HepG2 (cell line): Measurements from ENCODE around the gene GPC3. TPM values are rescaled to one million over a fixed set of nuclear protein-coding genes. Genes with fewer than 3 reads are reported as not detected.

Experiments used
- ATAC-seq: fragments of 200-7000 bp; cut with Tn5 transposase; 3 replicates; pipeline ENCODE4 v1.9.1; 2020; ENCODE audit warnings: mild to moderate bottlenecking, moderate library complexity
- BruUV-seq: library from RNA; stranded (reverse); fragments of 400-500 nt; replicated peaks from 2 replicates; lab custom pipeline; 2021; lab: Mats Ljungman, UMichigan
- CTCF ChIA-PET: fragments of 300-600 bp; formaldehyde crosslinking; extraction: SDS; loops from one replicate; lab custom pipeline; 2021; ENCODE audit warnings: low total read pairs, inconsistent platforms, low intra/inter-chr PET ratio; lab: Yijun Ruan, JAX
- POLR2A ChIA-PET: fragments of 350-600 bp; sonication (Branson Sonifier 250); formaldehyde crosslinking; loops from one replicate; lab custom pipeline; 2020; ENCODE audit warnings: antibody characterized with exemption, inconsistent platforms; lab: Yijun Ruan, JAX
- DNase-seq: peaks from one replicate; pipeline ENCODE4 v3.0.0-alpha.2; 2015; ENCODE audit warnings: low spot score
- FAIRE-seq: peaks from 3 replicates; lab custom pipeline; 2011; peaks lifted over from hg19 to GRCh38; lab: Jason Lieb, UNC
- H2AFZ ChIP-seq: one replicate; pipeline ENCODE4 v1.6.1; 2011; ENCODE audit warnings: low read length, inconsistent platforms
- H3K27ac ChIP-seq: fragments of 300-600 bp; 3 replicates; pipeline ENCODE4 v1.8.0; 2011; ENCODE audit warnings: mixed run types, mild to moderate bottlenecking, mixed read lengths, low read length, inconsistent platforms; ENCODE audit not compliant: insufficient read depth; ENCODE audit errors: extremely low read length
- H3K27me3 ChIP-seq, 2 experiments: fragments of 200-600 bp in 1 of 2; 2 replicates in 1 of 2; 3 replicates in 1 of 2; pipeline versions ENCODE4 v1.6.0 to v1.8.0; 2011; ENCODE audit warnings: low read length in 2 of 2, mild to moderate bottlenecking in 2 of 2, moderate library complexity in 2 of 2, inconsistent platforms in 1 of 2; ENCODE audit not compliant: insufficient read depth in 2 of 2, control insufficient read depth in 1 of 2
- H3K36me3 ChIP-seq, 2 experiments: fragments of 200-600 bp in 1 of 2; replicated peaks in 1 of 2; 2 replicates in 1 of 2; 3 replicates in 1 of 2; pipeline versions ENCODE4 v1.5.1 to v1.8.0; 2011; ENCODE audit warnings: low read length in 2 of 2, inconsistent platforms in 1 of 2; ENCODE audit not compliant: insufficient read depth in 2 of 2, control insufficient read depth in 1 of 2
- H3K4me1 ChIP-seq: 2 replicates; pipeline ENCODE4 v1.5.1; 2012; ENCODE audit warnings: low read length, inconsistent platforms; ENCODE audit not compliant: insufficient read depth
- H3K4me2 ChIP-seq: 2 replicates; pipeline ENCODE4 v1.6.0; 2011; ENCODE audit warnings: low read depth, low read length, inconsistent platforms
- H3K4me3 ChIP-seq, 3 experiments: fragments of 200-600 bp in 1 of 3; sonication (generic), shearing (Covaris generic) in 1 of 3; replicated peaks in 1 of 3; 2 replicates each; pipeline ENCODE4 v1.5.1; 2011 to 2016; ENCODE audit warnings: low read length in 3 of 3, inconsistent platforms in 2 of 3, low read depth in 2 of 3, mild to moderate bottlenecking in 2 of 3, control low read depth in 1 of 3, mixed read lengths in 1 of 3; ENCODE audit not compliant: insufficient read depth in 1 of 3
- H3K79me2 ChIP-seq: one replicate; pipeline ENCODE4 v1.6.1; 2011; ENCODE audit warnings: low read length, inconsistent platforms; ENCODE audit not compliant: insufficient read depth
- H3K9ac ChIP-seq: 2 replicates; pipeline ENCODE4 v1.6.0; 2011; ENCODE audit warnings: mild to moderate bottlenecking, low read depth, low read length, inconsistent platforms; ENCODE audit not compliant: insufficient read depth
- H3K9me3 ChIP-seq: 2 replicates; pipeline ENCODE4 v1.5.1; 2012; ENCODE audit warnings: mild to moderate bottlenecking, low read length
- H4K20me1 ChIP-seq: 2 replicates; pipeline ENCODE4 v1.6.0; 2011; ENCODE audit warnings: inconsistent platforms, mild to moderate bottlenecking, low read length, moderate library complexity; ENCODE audit not compliant: insufficient read depth
- ATF7 ChIP-seq, 2 experiments: fragments of 450-650 bp in 1 of 2; sonication (generic) in 1 of 2; formaldehyde crosslinking in 1 of 2; IDR thresholded peaks; 2 replicates each; pipeline versions ENCODE4 v1.4.0 to v1.6.1; 2016 to 2020; ENCODE audit warnings: antibody characterized with exemption in 1 of 2, mild to moderate bottlenecking in 1 of 2, missing genetic modification reagents in 1 of 2
- HBP1 ChIP-seq: IDR thresholded peaks from 2 replicates; pipeline ENCODE4 v1.6.1; 2016; ENCODE audit warnings: low read depth, control low read depth
- KDM3A ChIP-seq: IDR thresholded peaks from 2 replicates; pipeline ENCODE4 v1.6.1; 2018; ENCODE audit warnings: low read depth, missing compliant biosample characterization
- MIER3 ChIP-seq: IDR thresholded peaks from 2 replicates; pipeline ENCODE4 v1.6.1; 2016; ENCODE audit warnings: missing compliant biosample characterization, borderline replicate concordance
- NRL ChIP-seq: sonication (generic); formaldehyde crosslinking; IDR thresholded peaks from 2 replicates; pipeline ENCODE4 v1.5.0; 2020; ENCODE audit warnings: missing genetic modification reagents, mild to moderate bottlenecking, moderate library complexity, borderline replicate concordance
- RBM22 ChIP-seq: fragments of 200-400 bp; formaldehyde crosslinking; optimal IDR thresholded peaks from 2 replicates; pipeline ENCODE3; 2017; ENCODE audit warnings: mild to moderate bottlenecking, low read length, moderate library complexity
- REXO4 ChIP-seq: sonication (generic); formaldehyde crosslinking; IDR thresholded peaks from 2 replicates; pipeline ENCODE4 v1.8.0; 2022; ENCODE audit warnings: missing genetic modification reagents, mild to moderate bottlenecking, borderline replicate concordance
- RXRA ChIP-seq: sonication (generic); formaldehyde crosslinking; IDR thresholded peaks from 2 replicates; pipeline ENCODE4 v1.5.1; 2020; ENCODE audit warnings: missing genetic modification reagents
- SAP130 ChIP-seq: IDR thresholded peaks from 2 replicates; pipeline ENCODE4 v1.6.1; 2016; ENCODE audit warnings: low read depth
- SRSF9 ChIP-seq: fragments of 200-400 bp; formaldehyde crosslinking; IDR thresholded peaks from 2 replicates; pipeline ENCODE4 v1.6.1; 2018; ENCODE audit warnings: borderline replicate concordance, mild to moderate bottlenecking, low read depth, low read length; ENCODE audit not compliant: insufficient read depth, poor library complexity, severe bottlenecking
- SSRP1 ChIP-seq: IDR thresholded peaks from 2 replicates; pipeline ENCODE4 v1.6.1; 2016; ENCODE audit warnings: control low read depth
- ZNF3 ChIP-seq: IDR thresholded peaks from 2 replicates; pipeline ENCODE4 v1.7.0; 2017; ENCODE audit warnings: inconsistent platforms
- ZNF367 ChIP-seq: sonication (generic); formaldehyde crosslinking; IDR thresholded peaks from 2 replicates; pipeline ENCODE4 v1.4.0; 2020; ENCODE audit warnings: missing genetic modification reagents, borderline replicate concordance
- WGBS: methylation state at CpG from one replicate; pipeline ENCODE4 v1.1.6; 2017; ENCODE audit warnings: low lambda C conversion rate; 5-methylcytosine and 5-hydroxymethylcytosine counted together
- in situ Hi-C: cut with HindIII; loops from 2 replicates; pipeline ENCODE4 v1.10.0; 2017; ENCODE audit warnings: low pct_unique_long_range_greater_than_20kb; ENCODE audit not compliant: extremely low pct_ligation_motif_present
- intact Hi-C: fragments of 100-400 bp; cut with micrococcal nuclease; formaldehyde crosslinking; loops from one replicate; pipeline ENCODE4 v1.10.0; 2022; ENCODE audit not compliant: unreplicated experiment
- polyA plus RNA-seq, 8 experiments: library from polyadenylated mRNA; depleted of rRNA in 3 of 8; stranded (reverse) in 7 of 8; unstranded in 1 of 8; fragments of >200 nt; fragmentation: Illumina TruSeq in 4 of 8; extraction: Trizol in 4 of 8; gene quantifications; 2 replicates each; pipeline versions ENCODE4 v1.2.1 to v1.2.3, GENCODE V29; 2011 to 2016; ENCODE audit warnings: low read depth in 4 of 8, missing spikeins in 1 of 8, mixed read lengths in 1 of 8; ENCODE audit not compliant: insufficient read depth in 1 of 8
- total RNA-seq, 5 experiments: library from RNA; depleted of rRNA; stranded (reverse); fragments of >200 nt; fragmentation: Illumina TruSeq; extraction: Trizol; gene quantifications; 2 replicates each; pipeline ENCODE4 v1.2.3, GENCODE V29; 2016; ENCODE audit warnings: low read depth in 1 of 5

The GPC3 gene
- total and polyA plus RNA-seq, 2 of the 13 experiments (the other 11 are each of a cell fraction or from before 2014, with no cell fraction given): 1,799 to 3,263 TPM

GRCh38 chrX:133813971-133814370, 171.4 kb downstream of the GPC3 start:
- intact Hi-C loops: no loop called here
- no peak overlapping the region for H3K4me3 ChIP-seq
- H3K4me2 ChIP-seq: no peak overlapping the region
- peaks cover 29% of the 10 kb centered on the region for H3K4me1 ChIP-seq
- BruUV-seq: no TSS peak
- H2AFZ ChIP-seq: no peak overlapping the region
- peaks cover 7 to 19% of the 10 kb centered on the region in 2 experiments for H3K36me3 ChIP-seq
- CTCF ChIA-PET: no interaction called here
- H3K9ac ChIP-seq: no peak overlapping the region
- no peaks in the 10 kb centered on the region for H3K9me3 ChIP-seq
- in situ Hi-C loops: no loop called here
- no peak overlapping the region for H3K27ac ChIP-seq
- ATAC-seq (no peak), FAIRE-seq (peak; percentile 4), DNase-seq (no peak)
- 91% methylated on average over 6 of the region's 6 CpGs for WGBS
- H4K20me1 ChIP-seq: peaks cover 66% of the 10 kb centered on the region
- H3K79me2 ChIP-seq: peaks cover 26% of the 10 kb centered on the region
- POLR2A ChIA-PET: no interaction called here
- TF ChIP-seq KDM3A (CRISPR knock-in tag) (no peak), SSRP1 (CRISPR knock-in tag) (no peak), RXRA (CRISPR knock-in tag) (no peak), RBM22 (peak; percentile 64), REXO4 (no peak), SRSF9 (no peak)
- H3K27me3 ChIP-seq: no peaks in the 10 kb centered on the region

GRCh38 chrX:133812402-133812801, 173.0 kb downstream of the GPC3 start:
- FAIRE-seq: no peak
- peaks cover 33% of the 10 kb centered on the region for H3K4me1 ChIP-seq
- intact Hi-C loops: no loop called here

More at GRCh38 chrX:133812402-133812801, 173.0 kb downstream of the GPC3 start:
- Histone ChIP-seq H3K27me3 (no peaks in the 10 kb centered on the region), H2AFZ (no peak overlapping the region), H3K9me3 (no peaks in the 10 kb centered on the region), H3K79me2 (peaks cover 41% of the 10 kb centered on the region), H4K20me1 (peaks cover 72% of the 10 kb centered on the region), H3K27ac (peak overlapping the region; percentile 30), H3K9ac (no peak overlapping the region), H3K4me3 (no peak overlapping the region), H3K36me3 (peaks cover 7 to 24% of the 10 kb centered on the region in 2 experiments), H3K4me2 (no peak overlapping the region)
- peak; percentile 15 for ATAC-seq
- in situ Hi-C loops: no loop called here
- CTCF ChIA-PET: no interaction called here
- no TSS peak for BruUV-seq
- TF ChIP-seq ZNF367: no peak
- TF ChIP-seq ZNF3 (CRISPR knock-in tag): no peak
- no peak for TF ChIP-seq ATF7 (IDR thresholded peaks at IDR 0.05)
- no peak for TF ChIP-seq ATF7 (CRISPR knock-in tag; IDR thresholded peaks at IDR 0.05)
- TF ChIP-seq SAP130 (CRISPR knock-in tag): no peak
- no peak for TF ChIP-seq MIER3 (CRISPR knock-in tag)
- TF ChIP-seq HBP1 (CRISPR knock-in tag): no peak
- no peak for TF ChIP-seq NRL (CRISPR knock-in tag)
- no peak for DNase-seq
- POLR2A ChIA-PET: no interaction called here
- 85% methylated on average over 3 of the region's 3 CpGs for WGBS
